Measurements from ENCODE around the gene WNT8B.

The WNT8B gene

GRCh38 chr10:100477970-100478369 lies 15.2 kb downstream of the WNT8B start:
- TF ChIP-seq EZH2 (IDR thresholded peaks at IDR 0.05; ENCODE audit: borderline replicate concordance, low read length) (no peak), CTCF (IDR thresholded peaks at IDR 0.05; ENCODE audit: low read length) (no peak)
- Histone ChIP-seq H3K4me1 (ENCODE audit: insufficient read depth, low read length, severe bottlenecking) (peaks cover 14% of the 10 kb centered on the region), H3K9ac (ENCODE audit: low read length) (no peak overlapping the region), H3K36me3 (ENCODE audit: insufficient read depth, low read length) (no peaks in the 10 kb centered on the region), H3K79me2 (ENCODE audit: insufficient read depth, low read length) (no peaks in the 10 kb centered on the region), H4K20me1 (ENCODE audit: insufficient read depth, low read length) (no peaks in the 10 kb centered on the region), H3K27me3 (ENCODE audit: insufficient read depth, low read length) (no peaks in the 10 kb centered on the region), H3K9me3 (ENCODE audit: low read length) (no peaks in the 10 kb centered on the region), H3K9me2 (ENCODE audit: low read depth, low read length) (no peaks in the 10 kb centered on the region), H3K4me2 (ENCODE audit: low read length) (no peak overlapping the region), H3F3A (ENCODE audit: insufficient read depth, low read length) (no peaks in the 10 kb centered on the region), H3K27ac (ENCODE audit: low read depth, low read length, poor library complexity, severe bottlenecking) (no peak overlapping the region), H2AFZ (ENCODE audit: low read length) (no peak overlapping the region), H3K4me3 (ENCODE audit: low read depth, low read length, poor library complexity, severe bottlenecking) (no peak overlapping the region)

GRCh38 chr10:100479037-100479436 lies 16.2 kb downstream of the WNT8B start:
- TF ChIP-seq CTCF (IDR thresholded peaks at IDR 0.05; ENCODE audit: low read length) (no peak), EZH2 (IDR thresholded peaks at IDR 0.05; ENCODE audit: borderline replicate concordance, low read length) (no peak)
- no peaks in the 10 kb centered on the region for H3K27me3 ChIP-seq (ENCODE audit: insufficient read depth, low read length)

GRCh38 chr10:100480002-100480401 lies 17.2 kb downstream of the WNT8B start:
- Histone ChIP-seq H4K20me1 (ENCODE audit: insufficient read depth, low read length) (no peaks in the 10 kb centered on the region), H3F3A (ENCODE audit: insufficient read depth, low read length) (no peaks in the 10 kb centered on the region), H3K36me3 (ENCODE audit: insufficient read depth, low read length) (no peaks in the 10 kb centered on the region), H3K27ac (ENCODE audit: low read depth, low read length, poor library complexity, severe bottlenecking) (no peak overlapping the region), H3K27me3 (ENCODE audit: insufficient read depth, low read length) (no peaks in the 10 kb centered on the region), H3K4me2 (ENCODE audit: low read length) (no peak overlapping the region), H3K4me1 (ENCODE audit: insufficient read depth, low read length, severe bottlenecking) (peaks cover 14% of the 10 kb centered on the region), H3K9me2 (ENCODE audit: low read depth, low read length) (no peaks in the 10 kb centered on the region), H3K9ac (ENCODE audit: low read length) (no peak overlapping the region), H3K4me3 (ENCODE audit: low read depth, low read length, poor library complexity, severe bottlenecking) (no peak overlapping the region), H3K79me2 (ENCODE audit: insufficient read depth, low read length) (no peaks in the 10 kb centered on the region), H2AFZ (ENCODE audit: low read length) (no peak overlapping the region), H3K9me3 (ENCODE audit: low read length) (no peaks in the 10 kb centered on the region)
- TF ChIP-seq CTCF (IDR thresholded peaks at IDR 0.05; ENCODE audit: low read length) (no peak), EZH2 (IDR thresholded peaks at IDR 0.05; ENCODE audit: borderline replicate concordance, low read length) (no peak)

More at GRCh38 chr10:100479037-100479436, 16.2 kb downstream of the WNT8B start:
- no peak overlapping the region for H2AFZ ChIP-seq (ENCODE audit: low read length)
- no peak overlapping the region for H3K27ac ChIP-seq (ENCODE audit: low read depth, low read length, poor library complexity, severe bottlenecking)
- H3K9me2 ChIP-seq (ENCODE audit: low read depth, low read length), result no peaks in the 10 kb centered on the region
- no peak overlapping the region for H3K9ac ChIP-seq (ENCODE audit: low read length)
- H3F3A ChIP-seq (ENCODE audit: insufficient read depth, low read length), result no peaks in the 10 kb centered on the region
- no peaks in the 10 kb centered on the region for H3K36me3 ChIP-seq (ENCODE audit: insufficient read depth, low read length)
- no peak overlapping the region for H3K4me3 ChIP-seq (ENCODE audit: low read depth, low read length, poor library complexity, severe bottlenecking)
- no peaks in the 10 kb centered on the region for H3K79me2 ChIP-seq (ENCODE audit: insufficient read depth, low read length)
- no peaks in the 10 kb centered on the region for H4K20me1 ChIP-seq (ENCODE audit: insufficient read depth, low read length)
- peaks cover 14% of the 10 kb centered on the region for H3K4me1 ChIP-seq (ENCODE audit: insufficient read depth, low read length, severe bottlenecking)
- no peak overlapping the region for H3K4me2 ChIP-seq (ENCODE audit: low read length)
- H3K9me3 ChIP-seq (ENCODE audit: low read length), result no peaks in the 10 kb centered on the region
